K562 (cell line): ENCODE measurements around the gene UNC13A. TPM values are rescaled to one million over a fixed set of nuclear protein-coding genes. Genes with fewer than 3 reads are reported as not detected.

Experiments used
- CEBPB ChIP-seq: fragments of 450-650 bp; IDR thresholded peaks from 2 replicates; pipeline ENCODE4 v1.6.1; 2016; ENCODE audit warnings: missing genetic modification characterization, missing compliant biosample characterization
- CTCFL ChIP-seq: IDR thresholded peaks from 2 replicates; pipeline ENCODE4 v1.6.1; 2011; ENCODE audit warnings: borderline replicate concordance, low read depth, mild to moderate bottlenecking, moderate library complexity, low read length; ENCODE audit not compliant: insufficient read depth, poor library complexity, severe bottlenecking
- E2F3 ChIP-seq: fragments of 250-450 bp; sonication (Bioruptor Pico); IDR thresholded peaks from 2 replicates; pipeline ENCODE4 v1.4.0; 2020; ENCODE audit warnings: mild to moderate bottlenecking
- E2F4 ChIP-seq: sonication (generic); formaldehyde crosslinking; IDR thresholded peaks from 2 replicates; pipeline ENCODE4 v1.8.0; 2022; ENCODE audit warnings: mild to moderate bottlenecking, low read depth, missing genetic modification reagents
- GTF2F1 ChIP-seq: IDR thresholded peaks from 2 replicates; pipeline ENCODE4 v1.6.1; 2011; ENCODE audit warnings: low read depth, low read length, improper control_type of control experiment
- HMGXB4 ChIP-seq: sonication (generic); formaldehyde crosslinking; IDR thresholded peaks from 2 replicates; pipeline ENCODE4 v1.8.1; 2023; ENCODE audit warnings: mild to moderate bottlenecking, missing genetic modification reagents
- JUNB ChIP-seq: fragments of 450-650 bp; formaldehyde crosslinking; conservative IDR thresholded peaks from 2 replicates; pipeline ENCODE4 v1.4.0; 2020; ENCODE audit warnings: mild to moderate bottlenecking
- MAFG ChIP-seq: fragments of 450-650 bp; conservative IDR thresholded peaks from 2 replicates; pipeline ENCODE4 v1.6.1; 2016; ENCODE audit warnings: missing genetic modification characterization, missing compliant biosample characterization
- NRF1 ChIP-seq, 2 experiments: fragments of 450-650 bp; IDR thresholded peaks in 1 of 2; conservative IDR thresholded peaks in 1 of 2; 2 replicates each; pipeline ENCODE4 v1.6.1; 2014; ENCODE audit warnings: mild to moderate bottlenecking in 2 of 2
- SMARCA5 ChIP-seq: fragments of 450-650 bp; IDR thresholded peaks from 2 replicates; pipeline ENCODE4 v1.6.1; 2016
- SNRNP70 ChIP-seq: fragments of 200-400 bp; formaldehyde crosslinking; optimal IDR thresholded peaks from 2 replicates; pipeline ENCODE3; 2017; ENCODE audit warnings: low read depth, low read length
- VEZF1 ChIP-seq: fragments of 200-800 bp; sonication (Bioruptor generic); IDR thresholded peaks from 2 replicates; pipeline ENCODE4 v1.6.1; 2017; ENCODE audit warnings: missing genetic modification characterization, missing compliant biosample characterization
- ZFX ChIP-seq: sonication (generic); formaldehyde crosslinking; IDR thresholded peaks from 2 replicates; pipeline ENCODE4 v1.8.0; 2022; ENCODE audit warnings: mild to moderate bottlenecking, missing genetic modification reagents, moderate library complexity
- ZNF175 ChIP-seq: fragments of 200-800 bp; sonication (Bioruptor generic); IDR thresholded peaks from 2 replicates; pipeline ENCODE4 v1.6.1; 2016; ENCODE audit warnings: low read depth, mild to moderate bottlenecking, missing genetic modification characterization, missing compliant biosample characterization
- ZNF609 ChIP-seq: sonication (generic); formaldehyde crosslinking; IDR thresholded peaks from 2 replicates; pipeline ENCODE4 v1.8.1; 2023; ENCODE audit warnings: missing genetic modification reagents, mild to moderate bottlenecking, borderline replicate concordance
- polyA plus RNA-seq, 8 experiments: library from polyadenylated mRNA; depleted of rRNA in 4 of 8; stranded (reverse) in 5 of 8; unstranded in 3 of 8; fragments of >200 nt; fragmentation: Nextera tagmentation in 2 of 8; fragmentation: Illumina TruSeq in 1 of 8; extraction: Ambion mirVana in 2 of 8; extraction: Trizol in 1 of 8; gene quantifications; 2 replicates each; pipeline versions ENCODE4 v1.2.1 to v1.2.3, GENCODE V29; 2011 to 2014; ENCODE audit warnings: inconsistent platforms in 1 of 8, missing spikeins in 1 of 8
- total RNA-seq, 7 experiments: library from RNA; depleted of rRNA in 6 of 7; stranded (reverse); fragments of >200 nt in 6 of 7; fragmentation: Illumina TruSeq in 2 of 7; extraction: Trizol in 2 of 7; gene quantifications; 2 replicates each; pipeline versions ENCODE4 v1.2.1 to v1.2.3, GENCODE V29; 2011 to 2021; ENCODE audit warnings: low replicate concordance in 1 of 7

The UNC13A gene
- total and polyA plus RNA-seq, 9 of the 15 experiments (the other 6 are each of a cell fraction or from before 2014, with no cell fraction given): 0.03 to 1.0 (median 0.25) TPM

- TF ChIP-seq VEZF1 (CRISPR knock-in tag): peak; percentile 62
- TF ChIP-seq E2F3 (CRISPR knock-in tag): peak; percentile 74; the same call in 1 of the 2 replicates
- TF ChIP-seq ZFX (CRISPR knock-in tag): peak; percentile 91
- TF ChIP-seq MAFG: no peak
- peak; percentile 80; the same call in 1 of the 2 replicates for TF ChIP-seq ZNF609 (CRISPR knock-in tag)
- peak; percentile 97 to 98 for TF ChIP-seq NRF1 (conservative IDR thresholded peaks at IDR 0.05 in 1 of 2, IDR thresholded peaks at IDR 0.05 in 1 of 2)
- no peak for TF ChIP-seq SMARCA5
- peak; percentile 73 for TF ChIP-seq GTF2F1
- peak; percentile 70 for TF ChIP-seq E2F4 (CRISPR knock-in tag)
- TF ChIP-seq HMGXB4: peak; percentile 97
- TF ChIP-seq ZNF175 (CRISPR knock-in tag): peak; percentile 67; the same call in 1 of the 2 replicates
- peak; percentile 96 for TF ChIP-seq CTCFL
- TF ChIP-seq CEBPB (tag): no peak
- no peak for TF ChIP-seq SNRNP70
- no peak for TF ChIP-seq JUNB (CRISPR knock-in tag)
These were observed 82.2 kb downstream of the UNC13A start (continued) for GRCh38 chr19:17605761-17606589.
